NCI-H2107 treated with DMSO at 0.1 percent for 48 hours (cell line): ENCODE measurements around the gene MS4A7.

Source experiments
- DNase-seq: peaks from one replicate; lab custom pipeline; 2025; ENCODE audit not compliant: unreplicated experiment; lab: John Stamatoyannopoulos, UW

Gene MS4A7

DNA sequence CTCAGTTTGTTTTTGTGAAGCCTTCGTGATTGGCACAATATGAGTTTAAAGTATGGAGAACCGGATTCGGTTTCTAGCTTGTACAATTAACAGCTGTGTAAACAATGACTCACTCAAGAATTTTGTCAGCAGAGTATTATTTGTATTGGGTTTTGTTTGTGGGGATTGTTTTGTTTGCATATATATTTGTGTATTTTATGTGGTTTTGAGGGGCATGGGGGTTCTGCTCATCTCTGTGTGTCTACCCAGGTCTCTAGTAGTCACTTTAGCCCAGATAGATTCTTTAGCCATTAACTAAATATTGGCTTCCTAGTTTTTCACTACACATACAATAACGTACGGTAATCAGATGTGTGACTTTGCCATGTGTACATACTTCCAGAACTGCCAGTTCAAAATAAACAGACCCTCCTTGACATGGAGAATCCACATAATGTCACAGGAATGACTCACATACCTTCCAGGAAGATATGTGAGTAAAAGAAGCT, 7.5 kb upstream of the MS4A7 start:
- DNase-seq, result no peak

- no peak for DNase-seq
These were observed 6.9 kb upstream of the MS4A7 start for GRCh38 chr11:60371386-60371785.

DNA sequence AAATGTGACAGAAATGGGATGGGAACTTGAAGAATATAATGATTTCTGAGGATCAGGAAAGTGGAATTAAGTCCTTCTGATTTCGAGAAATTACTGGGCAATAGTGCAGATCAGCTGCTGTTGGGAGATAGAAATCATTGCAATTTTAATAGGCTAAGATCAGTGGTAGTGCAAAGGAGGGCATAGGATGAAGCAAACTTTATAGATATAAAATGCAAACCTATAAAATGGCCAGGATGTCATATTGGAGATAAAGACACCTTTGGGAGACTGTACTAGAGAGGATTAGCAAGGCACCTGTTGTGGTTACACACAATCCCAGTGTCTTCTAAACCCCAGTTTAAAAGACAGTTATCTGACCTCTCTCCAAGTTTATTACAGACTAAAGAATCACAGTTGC, 6.5 kb upstream of the MS4A7 start:
- no peak for DNase-seq

- no peak for DNase-seq
These were observed 5.6 kb upstream of the MS4A7 start for GRCh38 chr11:60372767-60373166.

DNA sequence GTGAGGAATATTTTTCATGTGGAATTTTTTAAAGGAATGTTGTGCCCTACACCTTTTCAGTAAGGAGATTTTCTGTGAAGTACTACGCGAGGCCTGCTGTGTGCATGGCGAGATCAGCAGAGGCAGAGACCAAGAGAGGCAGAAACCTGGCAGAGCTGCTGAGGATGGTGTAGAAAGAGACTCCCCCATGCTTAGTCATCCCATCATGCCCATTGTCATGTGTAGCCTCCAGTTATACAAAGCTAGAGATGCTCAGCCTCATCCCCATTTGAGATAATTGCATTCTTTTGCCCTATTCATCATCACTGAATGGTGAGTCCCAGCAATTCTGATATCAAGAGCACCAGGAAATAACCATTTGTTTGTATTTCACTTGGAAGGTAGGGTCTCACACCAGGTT, 3.0 kb upstream of the MS4A7 start:
- DNase-seq, result no peak

- DNase-seq, result no peak
These were observed 1.7 kb upstream of the MS4A7 start for GRCh38 chr11:60376601-60377000.

DNA sequence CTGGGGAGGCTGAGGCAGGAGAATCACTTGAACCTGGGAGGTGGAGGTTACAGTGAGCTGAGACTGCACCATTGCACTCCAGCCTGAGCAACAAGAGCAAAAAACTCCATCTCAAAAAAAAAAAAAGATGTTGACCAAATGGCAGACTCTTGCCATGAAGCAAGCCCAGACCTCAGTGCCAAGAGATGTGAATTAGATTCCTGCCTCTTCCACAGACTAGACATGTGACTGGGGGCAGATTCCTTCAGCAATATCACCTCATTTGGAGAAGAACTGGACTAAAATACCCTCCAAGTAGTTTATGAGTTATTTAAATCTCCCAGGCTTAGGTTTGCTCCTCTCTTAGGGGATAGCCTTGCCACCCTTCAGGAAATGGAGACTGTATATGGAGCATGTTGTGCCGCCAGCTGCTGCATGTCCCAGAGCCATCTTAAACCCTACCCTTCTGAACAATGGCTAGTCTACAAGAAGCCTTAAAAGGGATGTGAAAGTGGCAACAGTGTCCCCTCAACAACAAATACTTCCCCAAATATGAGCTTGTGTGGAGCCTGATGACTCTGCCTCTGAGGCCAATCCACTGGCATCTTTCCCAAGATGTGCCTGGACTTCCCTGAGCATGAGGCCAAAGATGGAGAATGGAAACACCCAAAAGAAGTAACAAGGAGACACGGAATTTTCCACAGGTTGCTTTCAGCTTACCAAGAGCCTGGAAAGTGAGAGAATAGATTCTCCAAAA, 763 bp upstream of the MS4A7 start:
- no peak for DNase-seq

GRCh38 chr11:60389279-60389910, 11.1 kb downstream of the MS4A7 start:
- no peak for DNase-seq

DNA sequence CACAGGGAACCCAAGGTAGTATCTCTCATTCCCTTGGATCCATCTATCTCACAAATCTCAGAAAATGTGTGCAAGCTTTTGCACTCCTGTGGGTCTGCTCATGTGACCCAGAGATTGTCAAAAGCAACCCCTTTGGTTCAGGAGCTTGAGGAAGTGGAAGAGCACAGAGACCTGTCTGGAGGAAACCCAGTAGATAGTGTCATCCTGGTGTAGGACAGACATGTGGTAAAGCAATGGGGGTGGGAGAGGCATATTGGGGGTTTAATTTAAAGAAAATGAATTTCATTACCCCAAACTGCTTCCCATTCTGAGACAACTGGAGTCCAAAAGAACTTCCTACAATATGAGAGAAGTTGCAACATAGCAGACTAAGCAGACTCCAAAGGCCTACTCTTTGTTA, 12.1 kb downstream of the MS4A7 start:
- DNase-seq, result no peak

DNA sequence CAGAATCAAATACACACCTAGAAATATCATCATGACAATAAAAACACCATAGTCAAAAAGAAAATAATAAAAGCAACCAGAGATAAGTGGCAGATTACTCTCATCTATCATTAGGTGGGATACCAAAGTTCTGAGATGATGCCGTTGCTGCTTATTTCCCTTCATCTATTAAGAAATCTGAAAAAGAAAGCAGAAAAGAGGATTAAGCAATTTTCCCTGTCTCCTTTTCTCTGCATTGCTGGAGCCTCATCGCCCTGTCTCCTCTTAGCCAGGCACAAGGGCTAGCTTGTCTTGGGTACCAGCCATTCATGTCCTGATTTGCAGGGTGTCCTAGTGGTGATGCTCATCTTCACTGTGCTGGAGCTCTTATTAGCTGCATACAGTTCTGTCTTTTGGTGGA, 14.0 kb downstream of the MS4A7 start:
- DNase-seq, result no peak

- no peak for DNase-seq
These were observed 14.7 kb downstream of the MS4A7 start for GRCh38 chr11:60393016-60393415.

DNA sequence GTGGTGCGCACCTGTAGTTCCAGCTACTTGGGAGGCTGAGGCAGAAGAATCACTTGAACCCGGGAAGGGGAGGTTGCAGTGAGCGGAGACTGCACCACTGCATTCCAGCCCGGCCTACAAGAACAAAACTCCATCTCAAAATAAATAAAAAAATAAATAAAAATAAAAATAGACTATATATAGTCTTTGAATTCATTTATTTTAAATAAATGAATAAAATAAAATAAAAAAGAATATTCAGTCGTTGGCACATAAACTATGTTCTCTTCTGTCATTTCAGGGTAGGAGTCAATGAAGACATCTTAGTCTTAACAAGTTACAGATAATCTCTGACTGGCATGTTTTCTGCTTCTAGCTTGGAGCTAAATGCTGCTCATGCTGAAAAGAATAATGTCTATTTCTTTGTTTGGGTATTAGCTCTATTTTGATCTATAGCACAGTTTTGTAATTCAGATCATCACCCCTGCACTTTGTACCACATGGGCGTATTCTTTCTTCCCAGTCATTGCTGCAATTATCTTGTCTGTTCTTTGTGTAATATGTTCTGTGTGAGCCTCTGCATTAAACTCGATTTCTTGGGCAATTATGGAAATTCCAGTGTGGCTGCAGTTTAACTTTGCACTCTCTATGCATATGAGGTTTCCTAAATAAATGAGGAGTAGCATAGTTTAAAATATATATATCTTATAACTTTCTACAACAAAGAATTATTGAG, 16.5 kb downstream of the MS4A7 start:
- no peak for DNase-seq

DNA sequence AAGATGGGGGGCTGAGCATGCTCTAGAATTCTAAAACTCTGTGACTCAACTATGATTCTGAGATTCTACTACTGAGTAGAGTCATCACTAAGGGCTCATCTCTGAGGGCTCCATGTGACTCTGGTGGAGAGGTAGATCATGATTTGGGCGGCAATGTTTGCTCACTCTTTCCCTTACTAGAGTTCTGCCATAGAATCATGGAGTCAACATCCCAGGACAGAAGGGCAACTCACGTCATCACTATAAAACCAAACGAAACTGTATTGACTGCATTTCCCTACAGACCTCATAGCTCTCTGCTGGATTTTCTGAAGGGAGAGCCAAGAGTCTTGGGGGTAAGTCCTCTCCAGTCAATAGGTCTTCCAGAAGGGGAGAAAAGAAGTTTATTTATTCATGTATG, 18.1 kb downstream of the MS4A7 start, which contains the start of gene MS4A14:
Gene MS4A14 (plus strand): TSS at position 78 of the 400 bp plus-strand sequence. CDS start 120 bp downstream, at position 198.
- DNase-seq, result no peak

- DNase-seq, result no peak
These were observed 18.5 kb downstream of the MS4A7 start for GRCh38 chr11:60396799-60397198.

DNA sequence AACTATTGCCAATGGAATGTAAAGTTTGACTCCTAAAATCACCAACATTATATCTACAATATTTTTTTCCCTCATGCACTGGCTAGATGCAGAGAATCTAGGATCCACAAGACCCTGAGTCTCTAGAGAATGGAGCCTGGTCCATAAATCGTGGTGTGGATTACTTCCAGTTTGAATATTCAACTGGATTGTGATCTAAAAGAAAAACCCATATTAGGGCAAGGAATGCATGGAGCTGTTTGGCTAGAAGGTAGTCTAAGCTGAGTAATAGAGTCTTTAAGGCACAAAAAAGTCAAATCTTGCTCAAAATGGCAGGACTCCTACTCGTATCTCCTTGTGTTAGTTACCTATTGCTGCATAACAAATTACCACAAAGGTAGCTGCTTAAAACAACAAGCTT, 41.7 kb downstream of the MS4A7 start:
- DNase-seq, result no peak

DNA sequence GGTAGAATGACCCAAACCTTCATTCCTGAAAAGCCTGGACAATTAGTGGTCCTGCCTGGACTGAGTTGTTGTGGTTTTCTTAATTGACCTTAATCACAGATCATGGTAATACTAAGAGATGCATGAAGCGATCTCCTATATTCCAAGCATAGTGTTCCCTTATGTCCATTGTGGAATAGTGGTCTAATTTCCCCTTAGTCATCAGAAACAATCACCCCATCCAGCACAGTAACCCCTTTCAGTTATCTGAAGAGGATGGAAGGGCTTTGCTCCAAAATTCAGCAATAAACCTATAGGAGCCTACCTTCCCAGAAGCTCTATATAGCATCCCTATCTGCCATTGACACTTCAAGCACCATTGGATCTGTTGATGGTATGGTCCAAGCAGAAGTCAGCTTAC, 44.3 kb downstream of the MS4A7 start:
- no peak for DNase-seq

- DNase-seq, result no peak
These were observed 50.2 kb downstream of the MS4A7 start for GRCh38 chr11:60428517-60428916.

- DNase-seq, result no peak
These were observed 50.9 kb downstream of the MS4A7 start, which contains the start of gene MS4A5 for GRCh38 chr11:60429272-60429671. Gene MS4A5, plus strand, starts transcription at chr11:60429572. Its CDS starts 103 bp downstream, at chr11:60429675.

DNA sequence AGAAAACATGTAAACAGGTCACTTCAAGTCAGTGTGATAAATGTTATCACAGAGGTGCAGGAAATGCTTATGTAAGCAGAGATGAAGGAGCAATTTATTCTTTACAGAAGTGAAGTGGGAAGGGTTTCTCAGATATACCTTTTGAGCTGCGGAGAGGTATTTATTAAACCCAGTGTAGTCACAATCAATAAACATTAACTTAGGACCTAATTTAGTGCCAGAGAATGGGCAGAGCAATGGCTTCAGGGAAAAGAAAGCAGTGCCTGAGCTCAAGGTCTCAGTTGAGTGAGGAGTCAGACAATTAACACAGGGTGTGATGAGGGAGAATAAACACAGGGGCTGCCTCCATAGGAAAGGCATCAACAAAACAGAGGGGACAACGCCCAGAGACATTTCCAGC, 52.9 kb downstream of the MS4A7 start:
- DNase-seq, result no peak

GRCh38 chr11:60433401-60433800, 55.1 kb downstream of the MS4A7 start:
- DNase-seq, result no peak
